Amniotic stem cell (primary cell): ENCODE measurements around the gene PLXNA3.

Experiments
- DNase-seq: peaks from one replicate; lab custom pipeline; 2025; lab: John Stamatoyannopoulos, UW

The PLXNA3 gene

DNA sequence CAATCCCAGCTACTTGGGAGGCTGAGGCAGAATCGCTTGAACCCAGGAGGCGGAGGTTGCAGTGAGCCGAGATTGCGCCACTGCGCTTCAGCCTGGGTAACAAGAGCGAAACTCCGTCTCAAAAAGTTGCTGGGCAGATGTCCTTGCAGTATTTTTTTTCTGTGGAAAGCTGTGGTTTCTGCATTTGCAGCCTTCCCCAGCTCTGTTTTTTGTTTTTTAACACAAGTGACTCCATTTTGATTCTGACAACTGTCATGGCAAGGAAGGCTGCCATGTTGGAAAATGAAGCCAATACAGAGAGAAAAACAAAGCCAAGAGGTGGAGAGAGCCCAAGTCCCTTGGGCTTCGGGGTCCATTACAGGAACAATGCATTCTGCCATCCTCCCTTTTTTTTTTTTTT lies 44.0 kb downstream of the PLXNA3 start:
- no peak for DNase-seq

DNA sequence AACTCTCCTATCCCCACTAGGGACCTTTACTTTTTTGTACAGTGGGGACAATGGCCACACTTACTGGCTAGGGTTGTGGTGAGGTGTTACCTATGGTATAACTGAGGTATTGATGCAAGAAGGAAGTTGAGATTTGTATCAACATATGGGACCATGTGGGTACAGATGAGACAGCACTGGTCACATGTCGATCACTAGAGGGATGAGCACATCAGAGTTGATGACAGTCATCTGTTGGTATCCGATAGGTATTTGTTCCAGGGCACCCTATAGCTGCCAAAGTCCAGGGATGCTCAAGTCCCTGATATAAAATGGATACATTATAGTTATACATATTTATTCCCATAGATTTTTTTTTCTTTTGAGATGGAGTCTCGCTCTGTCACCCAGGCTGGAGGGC lies 44.9 kb downstream of the PLXNA3 start:
- DNase-seq, result no peak

DNA sequence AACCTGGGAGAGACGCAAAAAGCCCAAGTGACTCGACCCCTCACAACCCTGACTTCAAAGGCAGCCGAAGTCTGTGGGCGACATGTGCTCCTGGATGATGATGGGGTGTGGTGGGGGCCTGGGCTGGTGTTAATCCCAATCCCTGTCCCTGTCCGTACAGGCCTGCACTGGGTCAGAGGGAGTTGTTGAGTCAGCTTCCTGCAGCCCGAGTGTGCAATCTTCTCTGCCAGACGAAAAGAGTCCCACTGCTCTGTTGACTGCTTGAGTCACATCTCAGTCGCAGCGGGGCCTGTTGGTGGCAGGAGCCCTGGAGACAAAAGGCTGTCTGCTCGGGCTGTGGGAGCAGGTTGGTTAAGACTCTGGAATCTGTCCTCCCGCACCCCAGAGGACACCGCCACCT lies 47.7 kb downstream of the PLXNA3 start:
- DNase-seq, result peak; percentile 1

DNA sequence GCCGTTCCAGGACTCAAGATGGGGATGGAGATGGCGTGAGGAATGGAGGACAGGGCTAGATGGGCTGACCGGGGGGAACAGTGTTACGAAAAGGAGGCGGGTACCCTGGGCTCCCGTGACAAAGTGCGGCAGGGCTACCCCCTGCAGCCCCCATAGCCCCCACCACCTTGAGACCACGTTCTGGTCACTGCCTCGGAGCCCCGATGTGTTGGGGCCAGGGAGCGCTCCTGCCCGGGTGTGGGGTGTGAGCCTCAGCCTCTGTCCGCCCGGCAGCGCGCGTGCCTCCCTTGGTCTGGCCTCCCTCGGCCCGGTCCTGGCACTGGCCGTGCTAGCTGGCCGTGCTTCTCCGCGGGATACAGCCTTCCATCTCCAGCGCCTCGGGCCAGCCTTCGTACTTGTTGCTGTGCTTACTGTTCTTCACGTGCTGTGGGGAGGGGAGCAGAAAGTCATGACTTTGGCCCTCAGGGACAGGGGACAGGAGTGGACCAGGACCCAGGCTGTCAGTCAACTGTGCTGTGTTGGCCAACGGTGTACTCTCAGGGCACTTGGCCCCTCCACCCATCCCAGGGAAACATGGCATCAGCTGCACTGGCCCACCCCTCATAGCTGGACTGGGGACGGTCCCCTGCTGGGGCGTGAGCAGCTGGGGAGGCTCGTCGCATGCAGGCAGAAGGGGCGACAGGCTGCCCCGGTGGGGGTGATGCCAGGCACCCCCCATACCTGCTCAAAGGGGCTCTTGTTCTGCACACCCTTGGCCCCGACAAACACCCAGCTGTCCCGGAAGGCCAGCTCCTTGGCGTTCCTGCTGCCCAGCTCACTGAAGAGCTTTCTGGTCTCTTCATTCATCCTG lies 48.6 kb downstream of the PLXNA3 start:
- DNase-seq, result no peak

DNA sequence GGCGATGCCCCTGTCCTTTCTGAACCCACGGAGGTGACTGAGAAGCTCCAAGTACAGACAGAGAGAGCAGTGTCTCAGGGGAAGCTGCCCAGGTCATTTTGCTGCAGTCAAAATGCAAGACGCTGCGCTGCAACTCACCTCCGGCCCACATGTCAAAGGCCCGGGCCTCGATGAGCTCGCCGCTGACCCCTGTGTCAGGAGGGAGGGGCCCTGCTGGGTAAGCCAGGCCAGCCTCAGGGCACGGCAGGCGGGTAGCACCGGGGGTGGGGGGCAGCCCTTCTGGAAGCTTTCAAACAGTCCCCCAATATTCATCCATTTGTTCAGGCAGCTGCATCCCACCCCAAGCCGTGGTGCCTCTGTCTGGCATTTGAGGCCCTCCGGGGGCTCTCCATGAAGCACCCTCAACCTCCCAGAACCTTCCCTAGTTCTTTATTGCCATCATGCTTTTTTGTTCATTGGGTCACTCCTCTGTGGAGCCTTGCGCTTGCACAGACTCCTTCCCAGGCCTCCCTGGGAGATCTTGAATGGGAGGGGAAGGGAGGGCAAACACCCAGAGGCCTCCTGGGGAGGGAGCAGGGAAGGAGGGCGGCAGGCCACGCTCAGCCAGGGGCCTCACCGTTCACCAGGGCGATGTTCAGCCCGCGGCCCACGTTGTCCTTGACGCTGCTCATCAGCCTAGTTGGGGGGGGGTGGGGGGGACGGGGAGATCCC lies 49.7 kb downstream of the PLXNA3 start:
- no peak for DNase-seq

DNA sequence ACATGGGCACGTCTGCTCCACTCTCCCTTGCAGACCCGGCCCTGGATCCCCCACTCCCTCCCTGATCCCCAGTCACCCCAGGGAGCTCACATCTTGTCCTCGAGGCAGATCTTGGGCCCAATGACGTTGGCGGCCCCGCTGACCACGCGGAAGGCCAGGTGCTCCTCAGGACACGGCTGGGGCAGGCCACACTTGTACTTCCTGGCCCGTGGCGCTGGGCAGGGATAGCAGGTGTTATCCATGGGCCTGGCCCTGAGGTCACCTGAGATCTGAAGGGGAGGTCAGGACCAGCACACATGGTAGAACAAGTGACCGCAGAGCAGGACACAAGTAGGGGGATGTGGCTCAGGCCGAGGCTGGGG lies 50.3 kb downstream of the PLXNA3 start:
- no peak for DNase-seq

DNA sequence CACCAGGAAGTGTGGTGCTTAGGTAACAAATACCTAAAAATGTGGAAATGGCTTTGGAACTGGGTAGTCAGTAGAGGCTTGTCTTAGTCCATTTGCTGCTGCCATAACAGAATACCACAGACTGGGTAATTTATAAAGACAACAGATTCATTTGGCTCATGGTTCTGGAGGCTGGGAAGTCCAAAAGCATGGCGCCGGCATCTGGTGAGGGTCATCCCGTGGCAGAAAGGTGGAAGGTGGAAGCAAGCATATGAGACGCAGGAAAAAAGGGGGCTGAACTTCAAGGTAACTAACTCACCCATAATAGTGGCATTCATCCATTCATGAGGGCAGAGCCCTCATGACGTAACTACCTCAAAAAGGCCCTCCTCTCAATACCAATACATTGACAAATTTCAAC lies 51.4 kb downstream of the PLXNA3 start:
- no peak for DNase-seq

DNA sequence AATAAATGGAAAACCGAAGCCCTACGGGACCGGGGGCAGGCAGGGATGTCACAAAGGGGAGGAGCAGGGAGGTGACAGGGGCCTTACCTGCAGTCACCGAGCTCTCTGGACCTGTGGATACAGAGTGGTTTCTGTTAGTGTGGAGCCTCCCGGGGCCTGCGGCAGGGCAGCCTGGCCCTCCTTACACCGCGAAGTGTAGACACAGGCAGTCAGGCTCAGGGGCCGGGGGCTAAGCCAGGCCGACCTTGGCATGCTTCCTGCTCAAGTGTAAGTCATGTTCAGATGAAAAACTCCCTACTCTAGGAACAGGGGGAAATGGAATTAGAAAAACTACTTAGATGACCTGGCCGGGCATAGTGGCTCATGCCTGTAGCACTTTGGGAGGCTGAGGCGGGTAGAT lies 53.7 kb downstream of the PLXNA3 start:
- no peak for DNase-seq

DNA sequence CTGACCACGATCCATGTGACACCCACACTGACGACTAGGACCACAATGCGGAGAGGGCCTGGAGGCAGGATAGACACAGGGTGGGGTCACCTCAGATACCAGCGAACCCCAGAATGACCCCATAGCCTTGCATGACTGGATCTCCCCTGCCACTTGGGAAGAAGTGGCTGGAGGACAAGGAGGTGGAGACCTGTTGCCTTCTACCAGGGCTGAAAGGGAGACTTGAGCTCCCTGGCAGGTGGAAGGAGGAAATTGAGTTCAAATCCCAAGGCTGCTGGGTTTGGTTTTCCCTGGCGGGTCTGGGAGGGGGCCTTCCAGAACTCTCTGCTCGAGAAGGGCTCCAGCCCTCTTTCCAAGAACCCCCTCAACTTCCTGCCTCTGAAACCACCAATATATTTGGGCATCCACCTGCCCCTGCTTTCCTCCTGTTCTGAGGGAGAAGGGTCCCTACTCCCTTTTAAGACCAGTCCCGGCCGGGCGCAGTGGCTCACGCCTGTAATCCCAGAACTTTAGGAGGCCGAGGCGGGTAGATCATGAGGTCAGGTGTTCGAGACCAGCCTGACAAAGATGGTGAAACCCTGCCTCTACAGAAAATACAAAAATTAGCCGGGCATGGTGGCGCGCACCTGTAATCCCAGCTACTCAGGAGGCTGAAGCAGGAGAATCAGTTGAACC lies 54.9 kb downstream of the PLXNA3 start:
- no peak for DNase-seq

DNA sequence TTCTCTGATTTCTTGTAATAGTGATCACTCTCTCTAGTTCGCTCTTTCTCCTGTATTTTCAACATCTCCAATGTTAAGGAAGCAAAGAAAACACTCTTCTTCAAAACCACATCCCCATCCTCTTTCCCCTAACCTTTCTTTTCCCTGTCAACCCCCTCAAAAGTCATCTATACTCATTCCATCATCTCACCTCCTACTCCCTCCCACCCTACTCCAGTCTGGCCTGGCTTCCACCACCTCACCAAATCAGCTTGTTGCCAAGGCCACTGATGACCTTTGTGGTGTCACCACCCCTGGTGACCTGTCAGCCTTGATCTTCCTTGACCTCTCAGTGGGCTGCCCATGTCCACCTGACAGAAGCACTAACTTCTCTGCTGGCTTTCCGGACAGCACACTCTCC lies 55.6 kb downstream of the PLXNA3 start:
- DNase-seq, result no peak

DNA sequence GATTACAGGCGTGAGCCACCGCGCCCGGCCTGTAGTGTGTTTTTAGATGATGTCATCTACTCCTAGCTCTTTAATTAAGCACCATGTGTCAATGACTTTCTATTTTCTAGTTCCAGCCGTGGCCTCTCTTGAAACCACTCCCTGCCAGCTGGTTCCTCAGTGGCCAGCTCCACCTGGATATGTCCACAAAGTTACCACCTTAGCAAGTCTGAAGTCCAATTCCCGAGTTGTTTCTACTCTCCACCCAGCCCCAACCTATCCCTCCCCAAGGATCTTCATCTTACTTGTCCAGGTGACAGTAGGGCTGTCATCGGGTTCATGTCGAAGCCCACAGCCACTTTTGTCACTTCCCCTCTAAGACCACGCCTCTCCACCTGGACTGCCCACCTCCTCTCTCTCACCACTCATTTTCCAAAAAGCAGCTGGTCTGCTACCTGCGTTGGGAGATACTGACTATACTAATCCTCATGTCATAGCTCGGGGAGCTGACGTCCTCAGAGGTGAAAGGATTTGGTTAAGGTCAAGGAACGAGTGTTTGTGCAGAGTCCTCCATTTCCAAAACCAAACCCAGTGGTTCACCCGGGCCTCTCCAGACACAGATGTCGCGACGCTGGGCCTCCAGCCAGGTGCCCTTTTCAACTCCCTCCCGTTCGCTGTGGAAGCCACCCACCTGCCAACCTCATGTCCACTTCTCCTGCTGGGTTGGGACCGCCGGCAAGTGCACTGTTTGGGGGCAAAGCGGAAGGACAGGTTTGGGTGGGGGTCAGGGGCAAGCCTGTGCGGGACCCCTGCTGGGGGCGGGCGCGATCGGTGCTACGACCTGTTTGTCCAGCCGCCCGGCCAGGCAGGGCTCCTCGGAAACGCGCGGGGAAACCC lies 57.2 kb downstream of the PLXNA3 start:
- no peak for DNase-seq

DNA sequence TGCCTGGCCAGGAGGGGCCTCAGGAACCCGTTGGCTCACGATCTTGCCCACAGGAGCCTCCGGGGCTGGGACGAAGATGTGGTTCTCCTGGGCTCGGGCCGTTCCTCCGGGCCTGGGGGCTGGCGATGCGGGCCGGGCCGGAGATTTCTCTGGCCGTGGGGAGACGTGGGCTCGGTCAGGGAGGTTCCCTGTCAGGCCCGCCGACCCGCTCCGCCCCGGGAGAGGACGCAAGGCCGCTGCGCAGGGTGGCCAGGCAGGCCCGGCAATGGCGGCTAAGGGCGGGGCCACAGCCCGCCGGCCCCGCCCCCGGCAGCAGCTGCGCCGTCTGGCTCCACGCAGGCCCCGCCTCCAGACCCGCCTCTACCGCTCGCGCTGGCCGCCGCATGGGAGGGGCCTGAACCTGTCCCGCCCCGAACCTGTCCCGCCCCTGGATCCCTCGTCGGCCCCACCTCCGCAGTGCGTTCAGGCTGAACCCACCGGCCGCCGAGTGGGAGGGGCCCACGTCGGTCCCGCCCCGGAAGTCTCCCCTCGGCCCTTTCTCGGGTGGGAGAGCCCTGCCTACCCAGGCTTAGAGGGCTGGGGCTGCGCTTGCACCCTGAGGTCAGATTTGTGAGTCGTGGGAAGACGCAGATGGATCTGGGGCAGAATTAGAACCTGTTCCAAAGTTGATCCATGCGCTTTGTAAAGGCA lies 58.0 kb downstream of the PLXNA3 start, which contains the start of gene FAM3A:
Gene FAM3A (minus strand): TSS at position 267 of the 690 bp plus-strand sequence. CDS start 460 bp downstream, outside the sequence.
- DNase-seq, result peak; percentile 58

DNA sequence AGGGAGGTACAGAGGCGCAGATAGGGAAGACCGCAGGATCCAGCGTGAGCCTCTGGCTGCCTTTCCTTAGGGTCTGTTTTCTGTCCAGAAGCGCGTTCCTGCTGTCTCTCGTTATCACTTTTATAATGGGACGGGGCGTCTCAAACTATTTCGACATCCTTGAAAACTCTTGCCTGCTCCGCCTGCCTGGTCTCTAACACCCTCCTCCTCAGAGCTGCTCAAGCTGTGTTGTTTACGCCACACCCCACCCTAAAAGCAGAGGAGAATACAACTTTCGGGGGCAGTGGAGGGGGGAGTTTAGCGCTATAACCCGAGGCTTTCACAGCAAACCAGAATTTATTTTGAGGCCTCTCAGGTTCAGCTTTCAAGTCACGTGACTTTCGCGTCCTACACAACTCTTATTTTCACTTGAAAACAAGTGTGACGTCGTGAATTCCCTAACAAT lies 58.6 kb downstream of the PLXNA3 start:
- DNase-seq, result no peak

DNA sequence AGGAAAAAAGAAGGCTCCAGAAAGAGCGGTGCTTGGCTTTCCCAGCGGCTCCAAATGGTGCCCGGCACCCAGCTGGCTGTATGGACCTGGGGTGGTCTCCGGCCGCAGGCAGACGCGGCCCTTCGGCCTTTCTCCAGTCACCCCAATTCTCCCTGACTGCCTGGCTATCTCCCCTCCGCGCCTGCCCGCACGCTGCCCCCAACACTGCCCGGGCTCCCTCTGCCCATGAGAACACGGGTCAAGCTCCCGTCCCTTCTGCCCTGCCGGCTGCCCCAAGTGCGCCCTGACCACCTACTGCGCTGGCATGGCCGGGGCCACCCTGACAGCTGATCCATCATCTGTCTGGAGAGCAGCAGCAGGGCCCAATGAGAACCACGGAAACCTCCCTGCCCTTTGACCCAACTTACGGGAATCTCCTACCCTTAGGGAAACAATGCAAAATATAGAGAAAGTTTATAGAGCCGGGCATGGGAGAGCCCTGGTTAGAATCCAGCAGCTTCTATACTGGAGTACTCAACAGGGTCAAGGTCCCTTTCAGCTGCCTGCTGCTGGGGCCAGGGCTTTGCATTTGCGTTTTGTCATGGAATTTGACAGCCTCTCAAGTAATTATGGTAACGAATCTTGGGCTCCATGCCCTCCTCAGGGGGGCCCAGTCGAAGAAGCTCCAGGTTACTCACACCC lies 59.2 kb downstream of the PLXNA3 start:
- DNase-seq, result no peak

DNA sequence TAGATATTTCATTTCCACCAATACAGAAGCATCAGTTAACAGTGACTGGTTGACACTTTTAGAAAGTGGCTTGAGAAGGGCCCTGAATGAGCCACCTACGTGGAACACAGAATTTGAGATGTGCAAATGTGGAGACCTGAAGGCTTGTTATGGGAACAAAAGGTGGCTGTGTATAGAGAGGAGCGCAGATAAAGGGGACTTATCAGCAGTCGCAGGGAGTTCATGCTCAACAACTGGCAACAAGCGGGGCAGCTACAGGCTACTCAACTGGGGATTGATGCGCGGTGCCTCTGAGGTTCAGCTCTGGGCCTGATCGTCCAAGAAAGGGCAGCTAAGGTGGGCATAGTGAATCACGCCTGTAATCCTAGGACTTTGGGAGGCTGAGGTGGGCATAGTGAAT lies 61.3 kb downstream of the PLXNA3 start:
- no peak for DNase-seq

DNA sequence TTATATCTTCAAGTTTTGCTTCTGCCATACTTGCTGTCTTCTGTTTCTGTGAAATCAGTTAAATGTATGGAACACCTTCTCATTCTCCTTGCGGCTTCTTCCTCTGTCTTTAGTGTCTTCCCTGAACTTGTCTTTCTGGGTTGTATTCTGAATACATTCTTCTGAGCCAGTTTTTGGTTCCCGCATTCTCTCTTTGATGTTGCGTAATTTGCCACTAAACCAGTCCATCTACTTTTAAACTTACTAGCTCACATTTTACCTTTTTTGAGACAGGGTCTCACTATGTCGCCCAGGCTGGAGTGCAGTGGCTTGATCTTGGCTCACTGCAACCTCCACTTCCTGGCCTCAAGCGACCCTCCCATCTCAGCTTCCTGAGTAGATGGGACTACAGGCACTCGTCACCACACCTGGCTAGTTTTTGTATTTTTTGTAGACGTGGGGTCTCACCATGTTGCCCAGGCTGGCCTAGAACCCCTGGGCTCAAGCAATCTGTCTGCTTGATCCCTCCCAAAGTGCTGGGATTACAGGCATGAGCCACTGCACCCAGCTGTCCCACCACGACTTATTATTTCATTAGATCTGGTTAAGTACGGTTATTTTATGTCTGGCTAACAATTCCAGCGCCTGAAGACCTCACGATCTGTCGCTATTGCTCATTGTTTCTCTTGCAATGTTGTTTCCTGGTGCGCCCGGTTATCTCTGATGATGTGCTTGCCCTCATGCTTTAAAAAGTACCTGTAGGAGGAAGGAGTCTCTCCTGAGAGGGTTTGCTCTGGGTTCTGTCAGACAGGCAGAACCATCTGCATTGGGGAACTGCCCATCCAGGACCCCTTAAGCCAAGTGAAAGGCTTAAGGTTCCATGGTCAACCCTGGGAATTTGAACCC lies 67.8 kb downstream of the PLXNA3 start:
- DNase-seq, result no peak

DNA sequence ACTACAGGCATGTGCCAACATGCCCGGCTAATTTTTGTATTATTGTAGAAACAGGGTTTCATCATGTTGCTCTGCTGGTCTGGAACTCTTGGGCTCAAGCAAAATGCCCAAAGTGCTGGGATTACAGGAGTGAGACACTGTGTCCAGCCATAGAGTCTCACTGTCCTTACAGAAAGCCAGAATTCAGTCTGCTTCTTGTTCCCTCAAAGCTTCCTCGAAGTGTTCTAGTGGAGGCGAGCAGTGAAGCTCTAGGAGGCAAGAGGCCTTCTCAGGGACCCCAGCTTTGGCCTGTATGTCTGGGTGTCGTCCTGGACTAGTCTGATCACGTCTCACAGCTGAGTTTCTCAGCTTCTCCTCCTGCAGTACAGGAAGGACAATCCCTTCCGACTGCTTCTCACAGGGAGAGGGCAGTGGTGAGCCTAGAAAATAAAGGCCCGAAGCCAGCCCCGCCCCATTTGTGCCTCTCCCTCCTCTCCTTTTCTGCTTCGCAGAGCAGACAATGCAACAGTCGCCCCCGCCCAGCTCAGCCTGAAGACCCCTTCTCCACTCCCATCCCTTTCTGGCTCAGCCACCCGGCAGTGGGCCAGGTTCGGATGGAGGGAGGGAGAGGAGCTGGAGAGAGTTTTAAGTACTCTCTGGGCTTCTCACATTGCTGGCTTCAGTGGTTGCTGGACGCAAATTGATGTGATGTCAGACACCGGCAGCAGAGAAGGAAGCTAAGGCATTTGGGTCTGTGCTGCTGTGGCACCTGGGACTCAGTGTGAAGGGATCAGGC lies 69.0 kb downstream of the PLXNA3 start:
- DNase-seq, result peak; percentile 33
